B cell (primary cell): ENCODE results near the gene TRAPPC14. TPM values are rescaled to one million over a fixed set of nuclear protein-coding genes. Genes with fewer than 3 reads are reported as not detected.

Source experiments
- ATAC-seq: fragments of 200-7000 bp; cut with Tn5 transposase; one replicate; pipeline ENCODE4 v1.10.0; 2021; ENCODE audit warnings: low read depth, mild to moderate bottlenecking, moderate number of reproducible peaks, moderate library complexity
- CTCF ChIA-PET: fragments of 350-600 bp; sonication (Branson Sonifier 250); formaldehyde crosslinking; loops from one replicate; lab custom pipeline; 2021; ENCODE audit warnings: antibody characterized with exemption, inconsistent platforms; lab: Charles Lee
- POLR2A ChIA-PET: fragments of 350-600 bp; sonication (Branson Sonifier 250); formaldehyde crosslinking; loops from one replicate; lab custom pipeline; 2021; ENCODE audit warnings: antibody characterized with exemption; lab: Charles Lee
- DNase-seq: peaks from one replicate; pipeline ENCODE4 v3.0.0; 2013
- H2AFZ ChIP-seq: 2 replicates; pipeline ENCODE4 v1.6.1; 2012; ENCODE audit warnings: mild to moderate bottlenecking, low read depth, low read length; ENCODE audit not compliant: insufficient read depth, poor library complexity, severe bottlenecking
- H3K27ac ChIP-seq, 2 donors: 1 replicate in 1 of 2; 2 replicates in 1 of 2; pipeline ENCODE4 v1.5.1; 2012 to 2013; ENCODE audit warnings: low read length in 2 of 2, mild to moderate bottlenecking in 2 of 2, moderate library complexity in 1 of 2
- H3K27me3 ChIP-seq, 4 experiments: fragments of 200-600 bp in 1 of 4; sonication (generic) in 1 of 4; replicated peaks in 1 of 4; 1 replicate in 2 of 4; 2 replicates in 2 of 4; pipeline versions ENCODE4 v1.6.1 to v1.7.0; 2013 to 2016; ENCODE audit warnings: low read length in 3 of 4, mild to moderate bottlenecking in 2 of 4, mixed read lengths in 1 of 4, moderate library complexity in 1 of 4; ENCODE audit not compliant: insufficient read depth in 4 of 4, control insufficient read depth in 3 of 4; ENCODE audit errors: control extremely low read depth in 1 of 4
- H3K36me3 ChIP-seq, 2 experiments: replicated peaks in 1 of 2; 1 replicate in 1 of 2; 2 replicates in 1 of 2; pipeline versions ENCODE4 v1.6.1 to v1.7.1; 2013; ENCODE audit warnings: low read length in 1 of 2; ENCODE audit not compliant: insufficient read depth in 2 of 2, control insufficient read depth in 1 of 2; ENCODE audit errors: control extremely low read depth in 1 of 2, extremely low read depth in 1 of 2
- H3K4me1 ChIP-seq, 2 donors: fragments of 200-600 bp in 1 of 2; sonication (generic) in 1 of 2; 1 replicate in 1 of 2; 2 replicates in 1 of 2; pipeline versions ENCODE4 v1.5.1 to v1.6.1; 2013 to 2017; ENCODE audit warnings: low read length in 2 of 2; ENCODE audit not compliant: control insufficient read depth in 2 of 2, insufficient read depth in 2 of 2
- H3K4me2 ChIP-seq: replicated peaks from 2 replicates; pipeline ENCODE3; 2012; ENCODE audit warnings: mild to moderate bottlenecking, low read depth, low read length; ENCODE audit not compliant: poor library complexity, severe bottlenecking
- H3K4me3 ChIP-seq, 5 experiments: fragments of 200-600 bp in 1 of 5; sonication (generic) in 1 of 5; 1 replicate in 3 of 5; 2 replicates in 2 of 5; pipeline versions ENCODE4 v1.5.1 to v1.7.0; 2011 to 2016; ENCODE audit warnings: low read length in 4 of 5, mild to moderate bottlenecking in 4 of 5, low read depth in 2 of 5, control low read depth in 1 of 5, moderate library complexity in 1 of 5; ENCODE audit not compliant: insufficient read depth in 1 of 5; ENCODE audit errors: control extremely low read depth in 1 of 5, extremely low read depth in 1 of 5
- H3K79me2 ChIP-seq: fragments of 200-600 bp; sonication (generic); one replicate; pipeline ENCODE4 v1.6.0; 2016; ENCODE audit warnings: low read length; ENCODE audit not compliant: control insufficient read depth, insufficient read depth
- H3K9ac ChIP-seq: fragments of 200-600 bp; sonication (generic); 2 replicates; pipeline ENCODE4 v1.6.1; 2017; ENCODE audit warnings: mild to moderate bottlenecking, low read length, moderate library complexity
- H3K9me3 ChIP-seq, 3 donors: one replicate each; pipeline versions ENCODE4 v1.6.1 to v1.7.1; 2013; ENCODE audit warnings: low read length in 2 of 3; ENCODE audit not compliant: control insufficient read depth in 2 of 3, insufficient read depth in 1 of 3; ENCODE audit errors: control extremely low read depth in 1 of 3
- H4K20me1 ChIP-seq: 2 replicates; pipeline ENCODE4 v1.6.0; 2012; ENCODE audit warnings: mild to moderate bottlenecking, low read length; ENCODE audit not compliant: insufficient read depth, control insufficient read depth, poor library complexity, severe bottlenecking
- H3K27ac Mint-ChIP-seq: one replicate; pipeline ENCODE4 v1.8.0; 2021; ENCODE audit warnings: mixed read lengths
- H3K27me3 Mint-ChIP-seq: one replicate; pipeline ENCODE4 v1.8.0; 2021; ENCODE audit warnings: mixed read lengths
- H3K4me1 Mint-ChIP-seq: one replicate; pipeline ENCODE4 v1.8.0; 2021; ENCODE audit warnings: mixed read lengths
- H3K4me3 Mint-ChIP-seq: one replicate; pipeline ENCODE4 v1.8.0; 2021; ENCODE audit warnings: mixed read lengths
- H3K9me3 Mint-ChIP-seq: one replicate; pipeline ENCODE4 v1.8.0; 2022; ENCODE audit warnings: mixed read lengths; ENCODE audit not compliant: insufficient read depth
- CTCF ChIP-seq: fragments of 200-600 bp; IDR thresholded peaks from one replicate; pipeline ENCODE4 v1.8.0; 2022; ENCODE audit warnings: antibody characterized with exemption, mild to moderate bottlenecking
- EZH2 ChIP-seq: IDR thresholded peaks from 2 replicates; pipeline ENCODE4 v1.6.1; 2012; ENCODE audit warnings: borderline replicate concordance, low read depth, mild to moderate bottlenecking, moderate library complexity, low read length; ENCODE audit not compliant: insufficient read depth, poor library complexity, severe bottlenecking
- WGBS: methylation state at CpG from one replicate; pipeline ENCODE4 v1.1.5; 2013; ENCODE audit warnings: missing lambda C conversion rate; ENCODE audit not compliant: insufficient coverage; 5-methylcytosine and 5-hydroxymethylcytosine counted together
- intact Hi-C: fragments of 100-400 bp; cut with micrococcal nuclease; formaldehyde crosslinking; loops from one replicate; pipeline ENCODE4 v1.10.0; 2022
- polyA plus RNA-seq: library from polyadenylated mRNA; depleted of rRNA; stranded (reverse); fragments of >200 nt; gene quantifications from 2 replicates; pipeline ENCODE4 v1.2.3, GENCODE V29; 2012
- total RNA-seq, 2 donors: library from RNA; stranded (reverse); fragments of 120-200 nt in 1 of 2; gene quantifications; 1 replicate in 1 of 2; 2 replicates in 1 of 2; pipeline versions ENCODE4 v1.2.3 to v1.2.4, GENCODE V29; 2013 to 2022

TRAPPC14 gene
- total and polyA plus RNA-seq, 2 donors (not counting 1 experiment from before 2014, with no cell fraction given), result 64.8 to 71.2 TPM

GRCh38 chr7:100111914-100112313, 46.6 kb downstream of the TRAPPC14 start:
- Histone ChIP-seq H3K27ac (no peak overlapping the region), H3K27me3 (no peaks in the 10 kb centered on the region), H3K9me3 (no peaks in the 10 kb centered on the region), H3K36me3 (peaks cover 0 to 45% of the 10 kb centered on the region in 2 experiments), H3K79me2 (peaks cover 3% of the 10 kb centered on the region), H2AFZ (no peak overlapping the region), H3K4me2 (no peak overlapping the region), H3K4me3 (no peak overlapping the region), H3K9ac (no peak overlapping the region), H4K20me1 (no peaks in the 10 kb centered on the region), H3K4me1 (no peaks in the 10 kb centered on the region)
- H3K27me3 Mint-ChIP-seq, result no peaks in the 10 kb centered on the region
- ATAC-seq (no peak), DNase-seq (no peak)
- H3K9me3 Mint-ChIP-seq, result no peaks in the 10 kb centered on the region
- POLR2A ChIA-PET, result no interaction called here
- intact Hi-C loops, result no loop called here
- TF ChIP-seq CTCF (no peak), EZH2 (no peak)
- H3K4me3 Mint-ChIP-seq, result no peak overlapping the region
- no peaks in the 10 kb centered on the region for H3K4me1 Mint-ChIP-seq
- H3K27ac Mint-ChIP-seq, result no peak overlapping the region
- WGBS, result 87% methylated on average over 12 of the region's 13 CpGs
- CTCF ChIA-PET, result no interaction called here

- no peak overlapping the region for H3K4me2 ChIP-seq
- Mint-ChIP-seq H3K4me1 (no peaks in the 10 kb centered on the region), H3K27me3 (no peaks in the 10 kb centered on the region), H3K9me3 (no peaks in the 10 kb centered on the region), H3K4me3 (no peak overlapping the region), H3K27ac (no peak overlapping the region)
- no peak for TF ChIP-seq EZH2
- no peak for TF ChIP-seq CTCF
- no peak for DNase-seq
- no peak overlapping the region for H3K4me3 ChIP-seq
- no peak overlapping the region for H2AFZ ChIP-seq
- H4K20me1 ChIP-seq, result no peaks in the 10 kb centered on the region
- H3K36me3 ChIP-seq, result peaks cover 0 to 51% of the 10 kb centered on the region in 2 experiments
- H3K4me1 ChIP-seq, result no peaks in the 10 kb centered on the region
- H3K9ac ChIP-seq, result no peak overlapping the region
- POLR2A ChIA-PET, result no interaction called here
- no peak for ATAC-seq
- CTCF ChIA-PET, result no interaction called here
- 100% methylated on average over 6 of the region's 7 CpGs for WGBS
- peaks cover 3% of the 10 kb centered on the region for H3K79me2 ChIP-seq
- no peaks in the 10 kb centered on the region for H3K9me3 ChIP-seq
- H3K27ac ChIP-seq, result no peak overlapping the region
- intact Hi-C loops, result no loop called here
- H3K27me3 ChIP-seq, result no peaks in the 10 kb centered on the region
Measured at GRCh38 chr7:100111156-100111555, 47.4 kb downstream of the TRAPPC14 start.
